WTC11 (cell line): ENCODE measurements around the gene COL6A3. TPM values are rescaled to one million over a fixed set of nuclear protein-coding genes. Genes with fewer than 3 reads are reported as not detected.
A peak's percentile ranks its signal among the peaks of the same experiment; 100 is the strongest.

Source experiments
- ATAC-seq: fragments of 200-7000 bp; cut with Tn5 transposase; 2 replicates; pipeline ENCODE4 v1.10.0; 2021; ENCODE audit warnings: mild to moderate bottlenecking, moderate library complexity
- CTCF ChIA-PET: fragments of 300-600 bp; sonication (Branson Sonifier 250); formaldehyde crosslinking; loops from one replicate; lab custom pipeline; 2021; ENCODE audit warnings: antibody characterized with exemption; lab: Charles Lee
- POLR2A ChIA-PET: fragments of 350-600 bp; sonication (Branson Sonifier 250); formaldehyde crosslinking; loops from one replicate; lab custom pipeline; 2021; ENCODE audit warnings: antibody characterized with exemption; lab: Charles Lee
- DNase-seq: peaks from one replicate; pipeline ENCODE4 v3.0.0; 2021; ENCODE audit warnings: low spot score
- H3K27ac Mint-ChIP-seq: 2 replicates; pipeline ENCODE4 v1.8.0; 2021; ENCODE audit warnings: mixed read lengths
- H3K27me3 Mint-ChIP-seq: 2 replicates; pipeline ENCODE4 v1.8.0; 2021; ENCODE audit warnings: low read depth, mild to moderate bottlenecking, moderate library complexity, mixed read lengths
- H3K36me3 Mint-ChIP-seq: 2 replicates; pipeline ENCODE4 v1.8.0; 2021; ENCODE audit warnings: mixed read lengths
- H3K4me1 Mint-ChIP-seq: 2 replicates; pipeline ENCODE4 v1.8.0; 2022; ENCODE audit warnings: mixed read lengths
- H3K4me3 Mint-ChIP-seq: 2 replicates; pipeline ENCODE4 v1.8.0; 2021; ENCODE audit warnings: mild to moderate bottlenecking, moderate library complexity, mixed read lengths
- H3K9me3 Mint-ChIP-seq: 2 replicates; pipeline ENCODE4 v1.8.0; 2021; ENCODE audit warnings: mixed read lengths
- CREB1 ChIP-seq: sonication (generic); formaldehyde crosslinking; IDR thresholded peaks from 2 replicates; pipeline ENCODE4 v1.8.0; 2023; ENCODE audit warnings: mild to moderate bottlenecking, missing genetic modification reagents
- CREM ChIP-seq: sonication (generic); formaldehyde crosslinking; IDR thresholded peaks from 2 replicates; pipeline ENCODE4 v1.8.1; 2022; ENCODE audit warnings: mild to moderate bottlenecking, missing genetic modification reagents, moderate library complexity
- ERG ChIP-seq: fragments of 250-450 bp; sonication (Bioruptor Pico); IDR thresholded peaks from 2 replicates; pipeline ENCODE4 v1.8.0; 2021; ENCODE audit warnings: mild to moderate bottlenecking
- FOXK1 ChIP-seq: sonication (generic); formaldehyde crosslinking; IDR thresholded peaks from 2 replicates; pipeline ENCODE4 v1.8.0; 2022; ENCODE audit warnings: mild to moderate bottlenecking, moderate library complexity, missing genetic modification reagents
- GRHL2 ChIP-seq: fragments of 250-450 bp; sonication (Bioruptor Pico); IDR thresholded peaks from 2 replicates; pipeline ENCODE4 v1.8.0; 2022; ENCODE audit warnings: mild to moderate bottlenecking, moderate library complexity; ENCODE audit not compliant: insufficient replicate concordance, severe bottlenecking
- IRF2 ChIP-seq: sonication (generic); formaldehyde crosslinking; IDR thresholded peaks from 2 replicates; pipeline ENCODE4 v1.8.0; 2022; ENCODE audit warnings: low read depth, missing genetic modification reagents, borderline replicate concordance
- KAT7 ChIP-seq: sonication (generic); formaldehyde crosslinking; IDR thresholded peaks from 2 replicates; pipeline ENCODE4 v1.8.1; 2023; ENCODE audit warnings: missing genetic modification reagents, mild to moderate bottlenecking, borderline replicate concordance
- MYBL2 ChIP-seq: sonication (generic); formaldehyde crosslinking; IDR thresholded peaks from 2 replicates; pipeline ENCODE4 v1.8.1; 2023; ENCODE audit warnings: mild to moderate bottlenecking, moderate library complexity, missing genetic modification reagents
- NR2C2 ChIP-seq: sonication (generic); formaldehyde crosslinking; IDR thresholded peaks from 2 replicates; pipeline ENCODE4 v1.8.0; 2022; ENCODE audit warnings: mild to moderate bottlenecking, missing genetic modification reagents
- RELA ChIP-seq: sonication (generic); formaldehyde crosslinking; IDR thresholded peaks from 2 replicates; pipeline ENCODE4 v1.8.1; 2022; ENCODE audit warnings: missing genetic modification reagents, mild to moderate bottlenecking, borderline replicate concordance
- SP1 ChIP-seq: sonication (generic); formaldehyde crosslinking; conservative IDR thresholded peaks from 2 replicates; pipeline ENCODE4 v1.8.1; 2022; ENCODE audit warnings: missing genetic modification reagents
- TEAD4 ChIP-seq: sonication (generic); formaldehyde crosslinking; IDR thresholded peaks from 2 replicates; pipeline ENCODE4 v1.8.0; 2022; ENCODE audit warnings: mild to moderate bottlenecking, missing genetic modification reagents
- TP53 ChIP-seq: sonication (generic); formaldehyde crosslinking; IDR thresholded peaks from 2 replicates; pipeline ENCODE4 v1.8.1; 2023; ENCODE audit warnings: mild to moderate bottlenecking, missing genetic modification reagents
- USF1 ChIP-seq: sonication (generic); formaldehyde crosslinking; IDR thresholded peaks from 2 replicates; pipeline ENCODE4 v1.8.0; 2022; ENCODE audit warnings: mild to moderate bottlenecking, missing genetic modification reagents
- ZNF121 ChIP-seq: sonication (generic); formaldehyde crosslinking; IDR thresholded peaks from 2 replicates; pipeline ENCODE4 v1.8.0; 2023; ENCODE audit warnings: missing genetic modification reagents
- ZNF317 ChIP-seq: sonication (generic); formaldehyde crosslinking; IDR thresholded peaks from 2 replicates; pipeline ENCODE4 v1.8.1; 2023; ENCODE audit warnings: low read depth, mild to moderate bottlenecking, moderate library complexity, missing genetic modification reagents, borderline replicate concordance
- ZNF416 ChIP-seq: fragments of 250-450 bp; sonication (Bioruptor Pico); IDR thresholded peaks from 2 replicates; pipeline ENCODE4 v1.9.0; 2021; ENCODE audit warnings: mild to moderate bottlenecking, inconsistent platforms
- ZNF423 ChIP-seq: fragments of 250-450 bp; sonication (Bioruptor Pico); IDR thresholded peaks from 2 replicates; pipeline ENCODE4 v2.1.2; 2022; ENCODE audit warnings: mild to moderate bottlenecking, moderate library complexity
- total RNA-seq: library from RNA; stranded (reverse); gene quantifications from 3 replicates; pipeline ENCODE4 v1.2.3, GENCODE V29; 2021
- TF ChIP-seq, protein P1 (sequence below): fragments of 250-450 bp; sonication (Bioruptor Pico); IDR thresholded peaks from 2 replicates; pipeline ENCODE4 v1.9.0; 2021; ENCODE audit warnings: moderate library complexity, mild to moderate bottlenecking, inconsistent platforms, borderline replicate concordance
- TF ChIP-seq, protein P2 (sequence below): sonication (generic); formaldehyde crosslinking; IDR thresholded peaks from 2 replicates; pipeline ENCODE4 v1.8.1; 2022; ENCODE audit warnings: low read depth, missing genetic modification reagents, borderline replicate concordance
- TF ChIP-seq, protein P3 (sequence below): fragments of 250-450 bp; sonication (Bioruptor Pico); conservative IDR thresholded peaks from 2 replicates; pipeline ENCODE4 v1.9.0; 2021; ENCODE audit warnings: mild to moderate bottlenecking

COL6A3 gene
- total RNA-seq, 1 experiment from 2014 or later, result 2.6 TPM

GRCh38 chr2:237406371-237406895 is 7.5 kb downstream of the COL6A3 start:
- H3K36me3 Mint-ChIP-seq, result no peaks in the 10 kb centered on the region
- POLR2A ChIA-PET, result interaction anchor here (0.7 to 0.8 kb wide), 2 partner anchors 35 to 179 kb away, joined by 4 to 11 read pairs; no protein-coding TSS in a partner anchor
- H3K4me3 Mint-ChIP-seq, result no peak overlapping the region
- no peaks in the 10 kb centered on the region for H3K9me3 Mint-ChIP-seq
- H3K27me3 Mint-ChIP-seq, result peaks cover 2% of the 10 kb centered on the region
- DNase-seq (no peak), ATAC-seq (no peak)
- no peak overlapping the region for H3K27ac Mint-ChIP-seq
- H3K4me1 Mint-ChIP-seq, result peaks cover 12% of the 10 kb centered on the region
- CTCF ChIA-PET, result interaction anchor here (0.5 to 1.3 kb wide), 6 partner anchors 13 to 241 kb away, joined by 3 to 6 read pairs (median 4); no protein-coding TSS in a partner anchor
- no peak for TF ChIP-seq MYBL2 (CRISPR knock-in tag)
- TF ChIP-seq, protein P1, sequence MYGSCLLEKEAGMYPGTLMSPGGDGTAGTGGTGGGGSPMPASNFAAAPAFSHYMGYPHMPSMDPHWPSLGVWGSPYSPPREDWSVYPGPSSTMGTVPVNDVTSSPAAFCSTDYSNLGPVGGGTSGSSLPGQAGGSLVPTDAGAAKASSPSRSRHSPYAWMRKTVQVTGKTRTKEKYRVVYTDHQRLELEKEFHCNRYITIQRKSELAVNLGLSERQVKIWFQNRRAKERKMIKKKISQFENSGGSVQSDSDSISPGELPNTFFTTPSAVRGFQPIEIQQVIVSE (CRISPR knock-in tag), result no peak
- no peak for TF ChIP-seq IRF2
- TF ChIP-seq ZNF121 (CRISPR knock-in tag), result no peak
- no peak for TF ChIP-seq CREM (CRISPR knock-in tag)
- no peak for TF ChIP-seq SP1 (CRISPR knock-in tag)

GRCh38 chr2:237405605-237406004 is 8.4 kb downstream of the COL6A3 start:
- POLR2A ChIA-PET, result no interaction called here

DNA sequence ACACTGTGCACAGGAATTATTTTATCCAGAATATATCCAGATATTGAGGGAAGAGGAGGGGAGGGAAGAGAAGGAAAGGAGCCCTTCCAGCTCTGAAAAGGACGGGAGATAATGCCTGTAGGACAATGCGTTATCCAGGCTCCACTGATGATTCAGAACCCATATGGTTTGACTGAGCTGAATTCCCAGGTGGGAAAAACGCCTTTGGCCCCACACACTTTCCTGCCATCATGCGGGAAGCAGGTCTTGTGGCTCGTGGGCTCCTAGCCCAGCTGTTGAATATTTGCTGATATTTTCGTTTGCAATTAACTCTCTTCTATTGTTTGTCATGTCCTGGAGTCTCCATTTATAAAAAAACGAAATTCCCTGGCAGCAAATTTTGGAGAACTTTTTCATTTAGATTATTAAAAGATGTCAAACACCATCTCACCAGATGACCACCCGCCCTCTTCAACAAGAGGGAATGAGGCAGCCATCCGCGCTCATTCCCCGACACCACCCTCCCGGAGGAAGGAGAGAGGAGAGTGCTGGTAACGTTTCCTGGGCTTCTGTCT is 8.9 kb downstream of the COL6A3 start:
- Mint-ChIP-seq H3K4me1 (peaks cover 10% of the 10 kb centered on the region), H3K4me3 (no peak overlapping the region), H3K27ac (no peak overlapping the region), H3K27me3 (peaks cover 2% of the 10 kb centered on the region), H3K9me3 (no peaks in the 10 kb centered on the region), H3K36me3 (no peaks in the 10 kb centered on the region)
- ChIA-PET CTCF (interaction anchor here (1.3 to 1.5 kb wide), 2 partner anchors 17 to 108 kb away, joined by 3 to 5 read pairs; no protein-coding TSS in a partner anchor), POLR2A (no interaction called here)
- DNase-seq, result no peak
- TF ChIP-seq KAT7 (CRISPR knock-in tag), result no peak
- no peak for TF ChIP-seq USF1 (CRISPR knock-in tag)
- TF ChIP-seq TP53, result no peak
- no peak for TF ChIP-seq RELA (CRISPR knock-in tag)
- no peak for TF ChIP-seq ZNF423 (CRISPR knock-in tag)
- TF ChIP-seq, protein P2, sequence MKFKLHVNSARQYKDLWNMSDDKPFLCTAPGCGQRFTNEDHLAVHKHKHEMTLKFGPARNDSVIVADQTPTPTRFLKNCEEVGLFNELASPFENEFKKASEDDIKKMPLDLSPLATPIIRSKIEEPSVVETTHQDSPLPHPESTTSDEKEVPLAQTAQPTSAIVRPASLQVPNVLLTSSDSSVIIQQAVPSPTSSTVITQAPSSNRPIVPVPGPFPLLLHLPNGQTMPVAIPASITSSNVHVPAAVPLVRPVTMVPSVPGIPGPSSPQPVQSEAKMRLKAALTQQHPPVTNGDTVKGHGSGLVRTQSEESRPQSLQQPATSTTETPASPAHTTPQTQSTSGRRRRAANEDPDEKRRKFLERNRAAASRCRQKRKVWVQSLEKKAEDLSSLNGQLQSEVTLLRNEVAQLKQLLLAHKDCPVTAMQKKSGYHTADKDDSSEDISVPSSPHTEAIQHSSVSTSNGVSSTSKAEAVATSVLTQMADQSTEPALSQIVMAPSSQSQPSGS, result no peak
- TF ChIP-seq IRF2, result no peak
- no peak for ATAC-seq

More at GRCh38 chr2:237405605-237406004, 8.4 kb downstream of the COL6A3 start:
- TF ChIP-seq ZNF317 (CRISPR knock-in tag) (0 out of 2 replicates have a peak, but pooled peaks have one; percentile 18), NR2C2 (no peak), TEAD4 (CRISPR knock-in tag) (no peak), CREB1 (CRISPR knock-in tag) (no peak)
- TF ChIP-seq, all 79 proteins: peak for 1
- no peak for ATAC-seq
- H3K27ac Mint-ChIP-seq, result no peak overlapping the region
- DNase-seq, result no peak
- H3K9me3 Mint-ChIP-seq, result no peaks in the 10 kb centered on the region
- peaks cover 10% of the 10 kb centered on the region for H3K4me1 Mint-ChIP-seq
- H3K36me3 Mint-ChIP-seq, result no peaks in the 10 kb centered on the region
- peaks cover 2% of the 10 kb centered on the region for H3K27me3 Mint-ChIP-seq
- no peak overlapping the region for H3K4me3 Mint-ChIP-seq
- CTCF ChIA-PET, result interaction anchor here (0.8 to 1.3 kb wide), 3 partner anchors 16 to 240 kb away, joined by 3 to 4 read pairs (median 3); no protein-coding TSS in a partner anchor

DNA sequence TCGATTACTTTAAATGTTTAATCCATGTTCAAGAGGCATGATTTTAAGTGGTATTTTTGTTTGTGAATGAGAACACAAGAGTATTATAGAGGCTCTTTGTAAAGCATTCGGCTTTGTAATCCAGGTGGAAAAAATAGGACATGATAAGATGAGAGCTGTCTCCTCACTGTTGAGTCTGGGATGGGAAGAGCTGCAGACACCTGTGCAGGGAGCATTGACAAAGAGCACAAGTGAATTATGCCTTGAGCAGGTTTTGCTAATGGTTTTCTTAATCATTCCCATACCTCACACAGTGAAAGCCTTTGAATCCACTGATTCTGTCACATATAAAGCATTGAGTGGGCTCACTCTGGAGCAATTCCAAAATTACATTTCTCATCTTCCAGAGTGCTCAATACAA is 9.6 kb downstream of the COL6A3 start:
- Mint-ChIP-seq H3K27me3 (peaks cover 2% of the 10 kb centered on the region), H3K9me3 (no peaks in the 10 kb centered on the region), H3K36me3 (no peaks in the 10 kb centered on the region), H3K4me3 (no peak overlapping the region), H3K27ac (no peak overlapping the region), H3K4me1 (0 out of 2 replicates have a peak, but pooled peaks cover 6% of the 10 kb centered on the region)
- ATAC-seq, result no peak
- DNase-seq, result no peak
- CTCF ChIA-PET, result interaction anchor here (1.5 to 1.9 kb wide), 2 partner anchors 17 to 239 kb away, joined by 5 to 7 read pairs; no protein-coding TSS in a partner anchor
- POLR2A ChIA-PET, result interaction anchor here (0.7 kb wide), 1 partner anchor 1734 kb away, joined by 3 read pairs; no protein-coding TSS in a partner anchor
- TF ChIP-seq FOXK1 (CRISPR knock-in tag) (no peak), GRHL2 (no peak), ZNF416 (CRISPR knock-in tag) (no peak), ZNF423 (CRISPR knock-in tag) (no peak), TEAD4 (CRISPR knock-in tag) (no peak), ERG (CRISPR knock-in tag) (no peak)
- TF ChIP-seq, protein P3, sequence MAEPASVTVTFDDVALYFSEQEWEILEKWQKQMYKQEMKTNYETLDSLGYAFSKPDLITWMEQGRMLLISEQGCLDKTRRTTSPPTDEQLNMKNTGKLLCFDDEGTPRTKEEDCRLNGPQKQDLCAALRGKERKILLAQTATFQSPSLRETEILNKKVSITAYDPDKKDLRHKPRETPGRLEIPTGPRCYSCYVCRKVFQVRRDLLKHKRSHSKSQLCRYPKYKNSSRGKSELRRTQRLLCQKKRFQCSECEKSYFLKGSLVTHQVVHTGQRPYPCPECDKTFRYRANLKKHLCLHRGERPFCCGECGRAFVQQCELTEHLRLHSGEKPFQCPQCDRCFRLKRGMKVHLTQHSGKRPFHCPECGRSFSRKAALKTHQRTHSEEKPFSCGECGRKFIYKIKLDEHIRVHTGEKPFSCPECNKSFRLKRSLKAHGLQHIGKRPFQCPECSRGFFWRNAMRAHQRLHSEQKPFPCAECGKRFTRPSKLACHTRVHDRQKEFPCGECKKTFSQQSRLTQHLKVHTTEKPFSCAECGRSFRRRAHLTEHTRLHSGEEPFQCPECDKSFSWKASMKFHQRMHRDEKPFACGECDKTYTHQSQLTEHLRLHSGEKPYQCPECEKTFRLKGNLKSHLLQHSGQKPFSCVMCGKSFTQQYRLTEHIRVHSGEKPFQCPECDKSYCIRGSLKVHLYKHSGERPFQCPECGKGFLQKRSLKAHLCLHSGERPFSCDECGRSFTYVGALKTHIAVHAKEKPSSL, result no peak
- TF ChIP-seq, protein P1 (CRISPR knock-in tag), result no peak
